Right atrium auricular region (tissue), 2 donors: ENCODE results near the gene ASAH2B. TPM values are rescaled to one million over a fixed set of nuclear protein-coding genes. Genes with fewer than 3 reads are reported as not detected.

Source experiments
- DNase-seq: peaks from one replicate; pipeline ENCODE4 v3.0.0-alpha.2; 2019; ENCODE audit warnings: low spot score
- H3K27ac ChIP-seq, 2 donors: fragments of 200-600 bp; sonication (generic); 1 replicate in 1 of 2; 2 replicates in 1 of 2; pipeline ENCODE4 v1.5.1; 2016 to 2019
- H3K27me3 ChIP-seq, 2 donors: fragments of 200-600 bp; sonication (generic); one replicate each; pipeline versions ENCODE4 v1.5.1 to v1.6.0; 2017 to 2019
- H3K36me3 ChIP-seq: fragments of 200-600 bp; sonication (generic); one replicate; pipeline ENCODE4 v1.5.1; 2016
- H3K4me1 ChIP-seq, 2 donors: fragments of 200-600 bp; sonication (generic); one replicate each; pipeline versions ENCODE4 v1.5.1 to v1.6.0; 2017 to 2019
- H3K4me3 ChIP-seq, 2 donors: fragments of 200-600 bp; sonication (generic); 1 replicate in 1 of 2; 2 replicates in 1 of 2; pipeline ENCODE4 v1.5.1; 2017 to 2019; ENCODE audit warnings: mild to moderate bottlenecking in 1 of 2, moderate library complexity in 1 of 2
- H3K9me3 ChIP-seq, 2 donors: fragments of 200-600 bp; sonication (generic); one replicate each; pipeline ENCODE4 v1.5.1; 2019
- CTCF ChIP-seq, 2 donors: fragments of 200-600 bp; sonication (generic); IDR thresholded peaks; one replicate each; pipeline ENCODE4 v1.5.1; 2019; ENCODE audit warnings: antibody characterized with exemption in 2 of 2
- total RNA-seq, 2 donors: library from RNA; depleted of rRNA; stranded (reverse); fragments of >200 nt; gene quantifications; one replicate each; pipeline ENCODE4 v1.1.0, GENCODE V29; 2016

Gene ASAH2B
- total RNA-seq, 2 donors from 2014 or later = 1.5 TPM

DNA sequence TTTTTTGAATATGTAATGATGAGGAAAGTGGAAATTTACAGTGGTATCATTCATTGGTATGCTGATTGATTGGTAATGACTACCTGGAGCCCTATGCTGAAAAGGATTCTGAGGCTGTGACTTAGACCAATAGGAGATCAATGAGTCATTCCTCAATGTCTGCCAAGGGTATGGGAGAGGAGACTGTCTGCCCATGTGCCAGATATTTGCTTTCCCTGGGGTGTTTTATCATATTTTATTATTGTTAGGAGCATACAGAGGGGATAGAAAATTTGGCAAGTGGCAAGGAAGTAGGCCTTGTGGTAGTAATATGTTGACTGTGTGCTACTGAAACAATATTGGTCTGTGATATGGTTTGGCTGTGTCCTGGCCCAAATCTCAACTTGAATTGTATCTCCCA, 54.8 kb downstream of the ASAH2B start:
- Histone ChIP-seq H3K27ac (no peak overlapping the region), H3K9me3 (no peaks in the 10 kb centered on the region), H3K36me3 (no peaks in the 10 kb centered on the region), H3K4me1 (no peaks in the 10 kb centered on the region), H3K4me3 (no peak overlapping the region), H3K27me3 (no peaks in the 10 kb centered on the region)
- DNase-seq = no peak
- TF ChIP-seq CTCF (IDR thresholded peaks at IDR 0.05) = no peak

GRCh38 chr10:50796693-50797092, 57.0 kb downstream of the ASAH2B start:
- Histone ChIP-seq H3K4me3 (no peak overlapping the region), H3K36me3 (no peaks in the 10 kb centered on the region), H3K27me3 (no peaks in the 10 kb centered on the region), H3K27ac (no peak overlapping the region), H3K4me1 (no peaks in the 10 kb centered on the region), H3K9me3 (no peaks in the 10 kb centered on the region)
- no peak for DNase-seq
- no peak for TF ChIP-seq CTCF (IDR thresholded peaks at IDR 0.05)

GRCh38 chr10:50798297-50798696, 58.6 kb downstream of the ASAH2B start:
- TF ChIP-seq CTCF (IDR thresholded peaks at IDR 0.05) = no peak
- Histone ChIP-seq H3K4me3 (no peak overlapping the region), H3K4me1 (no peaks in the 10 kb centered on the region), H3K27ac (no peak overlapping the region), H3K36me3 (no peaks in the 10 kb centered on the region), H3K27me3 (no peaks in the 10 kb centered on the region), H3K9me3 (no peaks in the 10 kb centered on the region)
- DNase-seq = no peak

- no peak for TF ChIP-seq CTCF (IDR thresholded peaks at IDR 0.05)
- H3K27me3 ChIP-seq = no peaks in the 10 kb centered on the region
- no peak for DNase-seq
- no peak overlapping the region for H3K4me3 ChIP-seq
- H3K4me1 ChIP-seq = no peaks in the 10 kb centered on the region
- no peak overlapping the region for H3K27ac ChIP-seq
- no peaks in the 10 kb centered on the region for H3K36me3 ChIP-seq
- H3K9me3 ChIP-seq = no peaks in the 10 kb centered on the region
Measured at GRCh38 chr10:50799595-50799994, 59.9 kb downstream of the ASAH2B start.

DNA sequence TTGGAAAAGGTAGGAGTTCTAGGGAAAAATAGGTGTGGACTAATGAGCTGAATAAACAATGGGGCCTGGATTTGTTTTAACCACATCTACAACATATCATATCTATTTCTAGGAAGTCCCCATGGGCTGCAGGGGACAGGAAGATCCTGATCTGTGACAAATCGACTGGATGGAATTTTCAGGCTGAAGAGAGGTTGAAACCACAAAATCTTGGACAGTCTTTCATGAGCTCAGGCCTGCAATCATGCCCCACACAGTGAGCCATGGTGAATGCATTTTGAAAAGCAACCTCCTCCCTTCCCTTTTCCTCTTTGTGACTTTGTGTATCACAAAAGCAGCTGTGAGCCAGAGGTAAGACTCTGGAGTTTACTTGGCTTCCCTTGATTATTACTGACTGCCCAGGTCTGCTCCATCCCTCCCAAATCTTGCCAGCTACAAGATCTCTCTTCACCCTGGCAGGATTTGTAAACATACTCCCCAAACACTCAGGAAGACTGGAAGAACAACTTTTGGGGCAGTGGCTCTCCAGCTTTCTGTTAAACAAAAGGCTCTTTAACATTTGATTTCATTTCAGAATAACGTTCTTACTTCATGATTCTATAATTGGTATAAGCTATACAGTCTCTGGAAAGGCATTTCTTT, 66.4 kb downstream of the ASAH2B start:
- Histone ChIP-seq H3K36me3 (no peaks in the 10 kb centered on the region), H3K27ac (no peak overlapping the region), H3K27me3 (no peaks in the 10 kb centered on the region), H3K4me1 (no peaks in the 10 kb centered on the region), H3K4me3 (no peak overlapping the region), H3K9me3 (no peaks in the 10 kb centered on the region)
- DNase-seq = no peak
- no peak for TF ChIP-seq CTCF (IDR thresholded peaks at IDR 0.05)
